HepG2 (cell line): Measurements from ENCODE around the gene CCDC192. TPM values are rescaled to one million over a fixed set of nuclear protein-coding genes. Genes with fewer than 3 reads are reported as not detected.

ENCODE experiments used
- ATAC-seq: fragments of 200-7000 bp; cut with Tn5 transposase; 3 replicates; pipeline ENCODE4 v1.9.1; 2020; ENCODE audit warnings: mild to moderate bottlenecking, moderate library complexity
- BruUV-seq: library from RNA; stranded (reverse); fragments of 400-500 nt; replicated peaks from 2 replicates; lab custom pipeline; 2021; lab: Mats Ljungman, UMichigan
- CTCF ChIA-PET: fragments of 300-600 bp; formaldehyde crosslinking; extraction: SDS; loops from one replicate; lab custom pipeline; 2021; ENCODE audit warnings: low total read pairs, inconsistent platforms, low intra/inter-chr PET ratio; lab: Yijun Ruan, JAX
- POLR2A ChIA-PET: fragments of 350-600 bp; sonication (Branson Sonifier 250); formaldehyde crosslinking; loops from one replicate; lab custom pipeline; 2020; ENCODE audit warnings: antibody characterized with exemption, inconsistent platforms; lab: Yijun Ruan, JAX
- DNase-seq: peaks from one replicate; pipeline ENCODE4 v3.0.0-alpha.2; 2015; ENCODE audit warnings: low spot score
- FAIRE-seq: peaks from 3 replicates; lab custom pipeline; 2011; peaks lifted over from hg19 to GRCh38; lab: Jason Lieb, UNC
- H2AFZ ChIP-seq: one replicate; pipeline ENCODE4 v1.6.1; 2011; ENCODE audit warnings: low read length, inconsistent platforms
- H3K27ac ChIP-seq: fragments of 300-600 bp; 3 replicates; pipeline ENCODE4 v1.8.0; 2011; ENCODE audit warnings: mixed run types, mild to moderate bottlenecking, mixed read lengths, low read length, inconsistent platforms; ENCODE audit not compliant: insufficient read depth; ENCODE audit errors: extremely low read length
- H3K27me3 ChIP-seq, 2 experiments: fragments of 200-600 bp in 1 of 2; 2 replicates in 1 of 2; 3 replicates in 1 of 2; pipeline versions ENCODE4 v1.6.0 to v1.8.0; 2011; ENCODE audit warnings: low read length in 2 of 2, mild to moderate bottlenecking in 2 of 2, moderate library complexity in 2 of 2, inconsistent platforms in 1 of 2; ENCODE audit not compliant: insufficient read depth in 2 of 2, control insufficient read depth in 1 of 2
- H3K36me3 ChIP-seq, 2 experiments: fragments of 200-600 bp in 1 of 2; replicated peaks in 1 of 2; 2 replicates in 1 of 2; 3 replicates in 1 of 2; pipeline versions ENCODE4 v1.5.1 to v1.8.0; 2011; ENCODE audit warnings: low read length in 2 of 2, inconsistent platforms in 1 of 2; ENCODE audit not compliant: insufficient read depth in 2 of 2, control insufficient read depth in 1 of 2
- H3K4me1 ChIP-seq: 2 replicates; pipeline ENCODE4 v1.5.1; 2012; ENCODE audit warnings: low read length, inconsistent platforms; ENCODE audit not compliant: insufficient read depth
- H3K4me2 ChIP-seq: 2 replicates; pipeline ENCODE4 v1.6.0; 2011; ENCODE audit warnings: low read depth, low read length, inconsistent platforms
- H3K4me3 ChIP-seq, 3 experiments: fragments of 200-600 bp in 1 of 3; sonication (generic), shearing (Covaris generic) in 1 of 3; replicated peaks in 1 of 3; 2 replicates each; pipeline ENCODE4 v1.5.1; 2011 to 2016; ENCODE audit warnings: low read length in 3 of 3, inconsistent platforms in 2 of 3, low read depth in 2 of 3, mild to moderate bottlenecking in 2 of 3, control low read depth in 1 of 3, mixed read lengths in 1 of 3; ENCODE audit not compliant: insufficient read depth in 1 of 3
- H3K79me2 ChIP-seq: one replicate; pipeline ENCODE4 v1.6.1; 2011; ENCODE audit warnings: low read length, inconsistent platforms; ENCODE audit not compliant: insufficient read depth
- H3K9ac ChIP-seq: 2 replicates; pipeline ENCODE4 v1.6.0; 2011; ENCODE audit warnings: mild to moderate bottlenecking, low read depth, low read length, inconsistent platforms; ENCODE audit not compliant: insufficient read depth
- H3K9me3 ChIP-seq: 2 replicates; pipeline ENCODE4 v1.5.1; 2012; ENCODE audit warnings: mild to moderate bottlenecking, low read length
- H4K20me1 ChIP-seq: 2 replicates; pipeline ENCODE4 v1.6.0; 2011; ENCODE audit warnings: inconsistent platforms, mild to moderate bottlenecking, low read length, moderate library complexity; ENCODE audit not compliant: insufficient read depth
- CBX2 ChIP-seq, 2 experiments: fragments of 200-600 bp in 1 of 2; sonication (generic); formaldehyde crosslinking in 1 of 2; IDR thresholded peaks; 2 replicates each; pipeline versions ENCODE4 v1.7.0 to v1.8.1; 2018 to 2022; ENCODE audit warnings: low read depth in 2 of 2, low read length in 1 of 2, mild to moderate bottlenecking in 1 of 2, missing genetic modification reagents in 1 of 2
- EEA1 ChIP-seq: sonication (generic); formaldehyde crosslinking; IDR thresholded peaks from 2 replicates; pipeline ENCODE4 v1.5.1; 2020; ENCODE audit warnings: mild to moderate bottlenecking, missing genetic modification reagents, borderline replicate concordance
- FOXO1 ChIP-seq: sonication (generic); formaldehyde crosslinking; IDR thresholded peaks from 2 replicates; pipeline ENCODE4 v1.4.0; 2020; ENCODE audit warnings: missing genetic modification reagents
- HNF4A ChIP-seq: sonication (generic); formaldehyde crosslinking; IDR thresholded peaks from 2 replicates; pipeline ENCODE4 v1.4.0; 2020; ENCODE audit warnings: missing genetic modification reagents
- RFX5 ChIP-seq: IDR thresholded peaks from 2 replicates; pipeline ENCODE4 v1.6.1; 2011; ENCODE audit warnings: low read depth, low read length, improper control_type of control experiment
- TCF12 ChIP-seq, 2 experiments: fragments of 450-650 bp in 1 of 2; sonication (generic) in 1 of 2; formaldehyde crosslinking in 1 of 2; IDR thresholded peaks; 2 replicates each; pipeline versions ENCODE4 v1.6.1 to v1.8.0; 2017 to 2022; ENCODE audit warnings: antibody characterized with exemption in 1 of 2, mild to moderate bottlenecking in 1 of 2, missing genetic modification reagents in 1 of 2, moderate library complexity in 1 of 2
- WGBS: methylation state at CpG from one replicate; pipeline ENCODE4 v1.1.6; 2017; ENCODE audit warnings: low lambda C conversion rate; 5-methylcytosine and 5-hydroxymethylcytosine counted together
- in situ Hi-C: cut with HindIII; loops from 2 replicates; pipeline ENCODE4 v1.10.0; 2017; ENCODE audit warnings: low pct_unique_long_range_greater_than_20kb; ENCODE audit not compliant: extremely low pct_ligation_motif_present
- intact Hi-C: fragments of 100-400 bp; cut with micrococcal nuclease; formaldehyde crosslinking; loops from one replicate; pipeline ENCODE4 v1.10.0; 2022; ENCODE audit not compliant: unreplicated experiment
- polyA plus RNA-seq, 8 experiments: library from polyadenylated mRNA; depleted of rRNA in 3 of 8; stranded (reverse) in 7 of 8; unstranded in 1 of 8; fragments of >200 nt; fragmentation: Illumina TruSeq in 4 of 8; extraction: Trizol in 4 of 8; gene quantifications; 2 replicates each; pipeline versions ENCODE4 v1.2.1 to v1.2.3, GENCODE V29; 2011 to 2016; ENCODE audit warnings: low read depth in 4 of 8, missing spikeins in 1 of 8, mixed read lengths in 1 of 8; ENCODE audit not compliant: insufficient read depth in 1 of 8
- total RNA-seq, 5 experiments: library from RNA; depleted of rRNA; stranded (reverse); fragments of >200 nt; fragmentation: Illumina TruSeq; extraction: Trizol; gene quantifications; 2 replicates each; pipeline ENCODE4 v1.2.3, GENCODE V29; 2016; ENCODE audit warnings: low read depth in 1 of 5
- TF ChIP-seq, protein P1 (sequence below): sonication (generic); formaldehyde crosslinking; IDR thresholded peaks from 2 replicates; pipeline ENCODE4 v1.4.0; 2020; ENCODE audit warnings: missing genetic modification reagents
- TF ChIP-seq, protein P2 (sequence below): sonication (generic); formaldehyde crosslinking; IDR thresholded peaks from 2 replicates; pipeline ENCODE4 v1.4.0; 2020; ENCODE audit warnings: missing genetic modification reagents
- TF ChIP-seq, protein P3 (sequence below): sonication (generic); formaldehyde crosslinking; IDR thresholded peaks from 2 replicates; pipeline ENCODE4 v1.8.1; 2023; ENCODE audit warnings: mild to moderate bottlenecking, missing genetic modification reagents

Gene CCDC192
- total and polyA plus RNA-seq, 2 of the 13 experiments (the other 11 are each of a cell fraction or from before 2014, with no cell fraction given): not detected

DNA sequence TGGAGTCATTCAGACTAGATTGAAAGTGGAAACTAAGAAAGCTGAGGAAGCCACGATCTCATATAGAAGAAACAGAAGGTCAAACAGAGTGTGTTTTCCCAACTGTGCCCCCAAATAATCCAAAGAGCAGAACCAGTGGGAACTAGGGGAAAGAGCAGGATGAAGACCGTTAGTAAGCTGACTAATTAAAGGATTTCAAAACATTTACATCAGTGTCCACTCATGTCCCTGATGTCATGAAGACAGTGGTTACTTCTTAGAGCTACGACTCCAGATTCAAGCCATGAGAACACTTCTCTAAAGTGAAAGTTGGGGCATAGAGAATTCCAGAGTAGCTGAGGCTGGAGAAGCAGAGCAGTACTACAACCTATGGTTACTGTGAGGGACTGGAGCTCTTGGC lies 260.7 kb downstream of the CCDC192 start:
- Histone ChIP-seq H3K27ac (no peak overlapping the region), H3K79me2 (no peaks in the 10 kb centered on the region), H3K4me3 (no peak overlapping the region), H2AFZ (no peak overlapping the region), H3K36me3 (no peaks in the 10 kb centered on the region), H3K4me1 (peaks cover 16% of the 10 kb centered on the region), H3K27me3 (no peaks in the 10 kb centered on the region), H3K9ac (no peak overlapping the region), H3K9me3 (no peaks in the 10 kb centered on the region), H4K20me1 (no peaks in the 10 kb centered on the region), H3K4me2 (no peak overlapping the region)
- WGBS: 63% methylated on average over 3 of the region's 3 CpGs
- TF ChIP-seq RFX5 (no peak), CBX2 (IDR thresholded peaks at IDR 0.05; ENCODE audit: low read depth, low read length) (no peak), CBX2 (CRISPR knock-in tag; IDR thresholded peaks at IDR 0.05; ENCODE audit: low read depth) (no peak), FOXO1 (CRISPR knock-in tag) (no peak), EEA1 (no peak), TCF12 (IDR thresholded peaks at IDR 0.05) (no peak), TCF12 (CRISPR knock-in tag; IDR thresholded peaks at IDR 0.05) (no peak), HNF4A (CRISPR knock-in tag) (no peak)
- TF ChIP-seq, protein P1, sequence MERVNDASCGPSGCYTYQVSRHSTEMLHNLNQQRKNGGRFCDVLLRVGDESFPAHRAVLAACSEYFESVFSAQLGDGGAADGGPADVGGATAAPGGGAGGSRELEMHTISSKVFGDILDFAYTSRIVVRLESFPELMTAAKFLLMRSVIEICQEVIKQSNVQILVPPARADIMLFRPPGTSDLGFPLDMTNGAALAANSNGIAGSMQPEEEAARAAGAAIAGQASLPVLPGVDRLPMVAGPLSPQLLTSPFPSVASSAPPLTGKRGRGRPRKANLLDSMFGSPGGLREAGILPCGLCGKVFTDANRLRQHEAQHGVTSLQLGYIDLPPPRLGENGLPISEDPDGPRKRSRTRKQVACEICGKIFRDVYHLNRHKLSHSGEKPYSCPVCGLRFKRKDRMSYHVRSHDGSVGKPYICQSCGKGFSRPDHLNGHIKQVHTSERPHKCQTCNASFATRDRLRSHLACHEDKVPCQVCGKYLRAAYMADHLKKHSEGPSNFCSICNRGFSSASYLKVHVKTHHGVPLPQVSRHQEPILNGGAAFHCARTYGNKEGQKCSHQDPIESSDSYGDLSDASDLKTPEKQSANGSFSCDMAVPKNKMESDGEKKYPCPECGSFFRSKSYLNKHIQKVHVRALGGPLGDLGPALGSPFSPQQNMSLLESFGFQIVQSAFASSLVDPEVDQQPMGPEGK (CRISPR knock-in tag): no peak
- TF ChIP-seq, protein P2, sequence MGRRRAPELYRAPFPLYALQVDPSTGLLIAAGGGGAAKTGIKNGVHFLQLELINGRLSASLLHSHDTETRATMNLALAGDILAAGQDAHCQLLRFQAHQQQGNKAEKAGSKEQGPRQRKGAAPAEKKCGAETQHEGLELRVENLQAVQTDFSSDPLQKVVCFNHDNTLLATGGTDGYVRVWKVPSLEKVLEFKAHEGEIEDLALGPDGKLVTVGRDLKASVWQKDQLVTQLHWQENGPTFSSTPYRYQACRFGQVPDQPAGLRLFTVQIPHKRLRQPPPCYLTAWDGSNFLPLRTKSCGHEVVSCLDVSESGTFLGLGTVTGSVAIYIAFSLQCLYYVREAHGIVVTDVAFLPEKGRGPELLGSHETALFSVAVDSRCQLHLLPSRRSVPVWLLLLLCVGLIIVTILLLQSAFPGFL (CRISPR knock-in tag): no peak
- TF ChIP-seq, protein P3, sequence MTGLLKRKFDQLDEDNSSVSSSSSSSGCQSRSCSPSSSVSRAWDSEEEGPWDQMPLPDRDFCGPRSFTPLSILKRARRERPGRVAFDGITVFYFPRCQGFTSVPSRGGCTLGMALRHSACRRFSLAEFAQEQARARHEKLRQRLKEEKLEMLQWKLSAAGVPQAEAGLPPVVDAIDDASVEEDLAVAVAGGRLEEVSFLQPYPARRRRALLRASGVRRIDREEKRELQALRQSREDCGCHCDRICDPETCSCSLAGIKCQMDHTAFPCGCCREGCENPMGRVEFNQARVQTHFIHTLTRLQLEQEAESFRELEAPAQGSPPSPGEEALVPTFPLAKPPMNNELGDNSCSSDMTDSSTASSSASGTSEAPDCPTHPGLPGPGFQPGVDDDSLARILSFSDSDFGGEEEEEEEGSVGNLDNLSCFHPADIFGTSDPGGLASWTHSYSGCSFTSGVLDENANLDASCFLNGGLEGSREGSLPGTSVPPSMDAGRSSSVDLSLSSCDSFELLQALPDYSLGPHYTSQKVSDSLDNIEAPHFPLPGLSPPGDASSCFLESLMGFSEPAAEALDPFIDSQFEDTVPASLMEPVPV (CRISPR knock-in tag): no peak
- ChIA-PET POLR2A (no interaction called here), CTCF (no interaction called here)
- in situ Hi-C loops (no loop called here), intact Hi-C loops (no loop called here)
- ATAC-seq (no peak), FAIRE-seq (no peak), DNase-seq (no peak)
- no TSS peak for BruUV-seq
